ENCODE results near the gene ZDHHC1. TPM values are rescaled to one million over a fixed set of nuclear protein-coding genes. Genes with fewer than 3 reads are reported as not detected.

Gene ZDHHC1
- total RNA-seq, 2 donors from 2014 or later = 15.0 to 28.7 TPM

- Histone ChIP-seq H3K9me3 (no peaks in the 10 kb centered on the region), H3K27me3 (replicated peaks; ENCODE audit: insufficient read depth) (no peaks in the 10 kb centered on the region), H3K27ac (no peak overlapping the region), H3K36me3 (no peaks in the 10 kb centered on the region), H3K4me1 (ENCODE audit: control insufficient read depth in 1 of 2, low read depth in 2 of 2) (no peaks in the 10 kb centered on the region), H3K4me3 (no peak overlapping the region)
- ATAC-seq (ENCODE audit: insufficient number of reproducible peaks, low FRiP score, low read depth) (no peak), DNase-seq (ENCODE audit: low spot score) (no peak)
- TF ChIP-seq CTCF (IDR thresholded peaks at IDR 0.05) = no peak
These were observed 67.1 kb downstream of the ZDHHC1 start for GRCh38 chr16:67349172-67349571.

- no peak overlapping the region for H3K4me3 ChIP-seq
- no peaks in the 10 kb centered on the region for H3K36me3 ChIP-seq
- H3K9me3 ChIP-seq = no peaks in the 10 kb centered on the region
- no peak for TF ChIP-seq CTCF (IDR thresholded peaks at IDR 0.05)
- no peak overlapping the region for H3K27ac ChIP-seq
- H3K4me1 ChIP-seq (ENCODE audit: control insufficient read depth in 1 of 2, low read depth in 2 of 2) = no peaks in the 10 kb centered on the region
- H3K27me3 ChIP-seq (replicated peaks; ENCODE audit: insufficient read depth) = no peaks in the 10 kb centered on the region
- ATAC-seq (ENCODE audit: insufficient number of reproducible peaks, low FRiP score, low read depth) (no peak), DNase-seq (ENCODE audit: low spot score) (no peak)
These were observed 69.9 kb downstream of the ZDHHC1 start for GRCh38 chr16:67346341-67346740.

- no peak for ATAC-seq (ENCODE audit: insufficient number of reproducible peaks, low FRiP score, low read depth)
- TF ChIP-seq CTCF (IDR thresholded peaks at IDR 0.05) = no peak
These were observed 70.9 kb downstream of the ZDHHC1 start for GRCh38 chr16:67345401-67345800.

More at GRCh38 chr16:67345401-67345800, 70.9 kb downstream of the ZDHHC1 start:
- Histone ChIP-seq H3K9me3 (no peaks in the 10 kb centered on the region), H3K4me3 (no peak overlapping the region), H3K36me3 (no peaks in the 10 kb centered on the region), H3K27ac (no peak overlapping the region), H3K27me3 (replicated peaks; ENCODE audit: insufficient read depth) (no peaks in the 10 kb centered on the region), H3K4me1 (ENCODE audit: control insufficient read depth in 1 of 2, low read depth in 2 of 2) (no peaks in the 10 kb centered on the region)
- no peak for DNase-seq (ENCODE audit: low spot score)

Other genes with a start within 250 kb of the ZDHHC1 start
- 10 to 100 TPM; 43.5 to 80.8 TPM for gene NOL3, start 245.9 kb downstream of the ZDHHC1 start, total RNA-seq
- 10 to 100 TPM; 13.7 to 28.4 TPM for gene MATCAP1, start 232.5 kb downstream of the ZDHHC1 start, total RNA-seq
- gene EXOC3L1, start 226.3 kb downstream of the ZDHHC1 start, total RNA-seq = 1 to 10 TPM in 1 of 2 donors, under 1 TPM in 1; 0.68 to 1.5 TPM
- 100 to 1,000 TPM in 1 of 2 donors, 10 to 100 TPM in 1; 96.4 to 120 TPM for gene E2F4, start 224.3 kb downstream of the ZDHHC1 start, total RNA-seq
- gene ELMO3, start 217.3 kb downstream of the ZDHHC1 start, total RNA-seq = 1 to 10 TPM; 1.4 TPM
- gene TMEM208, start 189.3 kb downstream of the ZDHHC1 start, total RNA-seq = 10 to 100 TPM; 21.2 to 32.2 TPM
- gene FHOD1, start 169.0 kb downstream of the ZDHHC1 start, total RNA-seq = 10 to 100 TPM; 28.5 to 31.7 TPM
- gene SLC9A5, start 167.5 kb downstream of the ZDHHC1 start, total RNA-seq = 1 to 10 TPM; 1.4 to 1.8 TPM
- gene PLEKHG4, start 136.9 kb downstream of the ZDHHC1 start, total RNA-seq = 10 to 100 TPM in 1 of 2 donors, 1 to 10 TPM in 1; 3.1 to 15.6 TPM
- gene KCTD19, start 89.7 kb downstream of the ZDHHC1 start, total RNA-seq = not detected
- gene LRRC36, start 89.7 kb downstream of the ZDHHC1 start, total RNA-seq = not detected
- 10 to 100 TPM; 12.6 to 34.9 TPM for gene TPPP3, start 23.0 kb downstream of the ZDHHC1 start, total RNA-seq
- not detected for gene HSD11B2, start 14.6 kb upstream of the ZDHHC1 start, total RNA-seq
- 10 to 100 TPM; 68.6 to 72.7 TPM for gene ATP6V0D1, start 64.7 kb upstream of the ZDHHC1 start, total RNA-seq
- not detected for gene AGRP, start 67.1 kb upstream of the ZDHHC1 start, total RNA-seq
- 100 to 1,000 TPM in 1 of 2 donors, 10 to 100 TPM in 1; 98.0 to 101 TPM for gene RIPOR1, start 112.4 kb upstream of the ZDHHC1 start, total RNA-seq
- 10 to 100 TPM; 23.0 to 26.7 TPM for gene CTCF, start 146.0 kb upstream of the ZDHHC1 start, total RNA-seq
- gene CARMIL2, start 228.7 kb upstream of the ZDHHC1 start, total RNA-seq = 1 to 10 TPM in 1 of 2 donors, under 1 TPM in 1; 0.42 to 1.2 TPM
- 10 to 100 TPM; 16.9 to 20.4 TPM for gene ACD, start 243.8 kb upstream of the ZDHHC1 start, total RNA-seq
- gene PARD6A, start 244.5 kb upstream of the ZDHHC1 start, total RNA-seq = 10 to 100 TPM in 1 of 2 donors, 1 to 10 TPM in 1; 5.7 to 10.7 TPM